Stimulated activated CD8-positive, alpha-beta memory T cell treated with anti-CD3 and anti-CD28 coated beads, Interleukin-7, amount 100 ng/mL, for 24 hours (primary cell): ENCODE measurements around the gene AP2A2.
"Not testable (repeated sequence)": the region's sequence is repeated elsewhere in the genome, so short reads cannot be mapped to it uniquely, and the experiment has no call there.

Source experiments
- DNase-seq: peaks from one replicate; pipeline ENCODE4 v3.0.0-alpha.2; 2020; ENCODE audit warnings: low read depth

AP2A2 gene

DNA sequence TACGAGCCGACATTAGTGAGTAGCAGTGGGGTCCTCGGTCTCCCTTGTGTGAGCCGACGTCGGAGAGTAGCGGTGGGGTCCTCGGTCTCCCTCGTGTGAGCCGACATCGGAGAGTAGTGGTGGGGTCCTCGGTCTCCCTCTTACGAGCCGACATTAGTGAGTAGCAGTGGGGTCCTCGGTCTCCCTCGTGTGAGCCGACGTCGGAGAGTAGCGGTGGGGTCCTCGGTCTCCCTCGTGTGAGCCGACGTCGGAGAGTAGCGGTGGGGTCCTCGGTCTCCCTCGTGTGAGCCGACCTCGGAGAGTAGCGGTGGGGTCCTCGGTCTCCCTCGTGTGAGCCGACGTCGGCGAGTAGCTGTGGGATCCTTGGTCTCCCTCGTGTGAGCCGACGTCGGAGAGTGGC lies 49.7 kb downstream of the AP2A2 start:
- DNase-seq, result not testable (repeated sequence)

DNA sequence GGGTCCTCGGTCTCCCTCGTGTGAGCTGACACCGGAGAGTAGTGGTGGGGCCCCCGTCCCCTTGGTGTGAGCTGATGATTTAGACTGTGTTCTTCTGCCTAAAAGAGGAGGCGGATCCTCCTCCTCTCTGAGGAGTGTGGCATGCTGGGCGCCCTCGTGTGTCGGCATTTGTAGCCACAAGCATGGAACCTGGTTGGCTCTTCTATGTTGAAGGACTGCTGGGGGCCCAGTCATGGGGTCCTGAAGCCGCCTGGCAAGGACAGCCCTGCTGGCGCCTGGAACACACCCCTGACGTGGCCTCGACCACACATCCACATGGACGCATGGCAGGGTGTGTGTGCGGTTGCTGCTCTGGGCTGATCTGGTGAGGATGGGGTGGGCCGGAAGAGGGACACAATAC lies 50.2 kb downstream of the AP2A2 start:
- DNase-seq, result no peak

DNA sequence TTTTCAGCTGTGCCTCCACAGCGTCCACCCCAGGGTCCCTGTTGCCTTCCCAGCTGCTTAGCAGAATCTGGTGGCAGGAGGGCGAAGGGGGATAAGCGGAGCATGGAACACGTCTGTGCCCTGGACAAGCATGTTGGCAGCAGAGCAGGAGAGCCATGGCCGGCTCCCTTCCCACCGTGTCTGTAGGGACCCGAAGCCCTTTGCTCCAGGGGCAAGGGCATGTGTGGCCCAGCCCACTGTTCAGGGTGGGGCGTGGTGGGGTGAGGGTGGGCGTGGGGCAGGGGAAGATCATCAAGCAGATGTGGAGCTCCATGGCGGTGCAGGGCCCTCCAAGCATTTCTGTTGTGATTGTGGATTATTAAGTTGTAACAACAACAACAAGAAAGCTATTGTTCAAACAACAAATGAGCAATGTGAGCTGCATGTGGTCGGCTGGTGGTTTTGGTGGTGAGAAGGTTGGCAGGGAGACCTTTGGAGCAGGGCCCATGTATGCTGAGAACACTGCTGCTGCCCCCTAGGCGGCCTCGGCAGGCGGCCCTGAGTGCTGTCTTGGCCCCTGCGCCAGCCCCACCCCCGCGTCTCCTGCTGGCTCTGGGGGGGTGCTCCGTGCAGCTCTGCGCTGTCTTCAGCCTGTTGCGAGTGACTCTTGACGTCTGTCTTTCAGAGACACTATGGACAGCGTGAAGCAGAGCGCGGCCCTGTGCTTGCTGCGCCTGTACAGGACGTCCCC lies 50.9 kb downstream of the AP2A2 start:
- DNase-seq, result no peak

DNA sequence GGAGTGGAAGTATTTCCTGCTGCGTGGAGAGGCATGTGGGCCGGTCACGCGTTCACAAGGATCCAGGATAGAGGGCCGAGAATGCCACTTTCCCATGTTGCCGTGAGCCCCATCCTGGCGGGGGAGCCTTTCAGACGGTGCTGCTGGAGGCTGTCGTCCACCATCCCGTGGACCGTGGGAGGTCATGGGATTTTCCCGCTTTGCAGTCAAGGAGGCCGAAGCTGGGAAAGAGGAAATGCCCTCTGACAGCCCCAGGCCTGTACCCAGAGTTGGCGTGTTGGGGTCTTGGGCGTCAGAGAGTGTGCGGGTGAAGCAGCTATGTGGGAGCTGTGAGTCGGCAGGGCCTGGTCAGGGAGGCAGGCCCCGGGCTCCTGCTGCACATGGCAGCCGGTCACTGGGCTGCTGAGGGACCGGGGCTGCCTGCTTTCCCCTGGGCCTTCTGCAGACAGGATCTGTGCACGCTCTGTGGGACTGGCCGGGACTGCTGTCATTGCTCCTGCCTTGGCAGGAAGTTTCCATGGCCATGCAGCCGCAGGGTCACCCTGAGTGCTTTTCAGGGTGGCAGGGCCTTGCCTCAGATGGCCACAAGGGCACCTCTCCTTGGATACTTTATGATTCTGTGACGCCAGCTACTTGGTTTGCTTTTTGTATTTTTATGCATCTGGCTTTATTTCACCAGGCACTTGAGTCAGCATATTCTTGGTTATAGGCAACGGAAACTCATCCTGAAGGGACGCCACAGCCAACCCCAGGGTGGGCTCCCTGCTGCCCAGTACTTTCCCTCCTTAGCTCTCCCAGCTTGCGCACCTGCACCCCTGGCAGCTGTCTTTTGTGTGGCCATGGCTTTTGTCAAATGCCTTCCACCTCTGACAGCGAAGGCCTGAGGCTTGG lies 52.4 kb downstream of the AP2A2 start:
- no peak for DNase-seq

DNA sequence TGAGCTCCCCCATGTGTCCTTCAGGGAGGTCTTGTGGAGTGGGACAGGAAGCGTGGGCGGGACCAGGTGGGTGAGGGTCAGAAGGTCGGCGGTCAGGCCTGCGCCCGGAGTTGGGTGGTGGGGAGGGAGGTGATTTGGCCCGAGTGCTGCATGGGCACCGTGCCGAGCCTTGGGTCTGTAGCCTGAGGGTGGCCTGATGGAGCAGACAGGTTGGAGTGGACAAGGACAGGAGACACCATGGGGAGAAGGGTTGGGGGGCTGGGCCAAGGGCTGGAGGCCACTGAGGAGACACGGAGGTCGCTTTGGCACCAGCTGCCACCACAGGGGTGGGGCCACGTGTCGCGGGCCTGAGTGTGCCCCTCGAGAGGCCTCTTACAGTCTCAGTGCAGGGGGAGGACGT lies 53.1 kb downstream of the AP2A2 start:
- no peak for DNase-seq

DNA sequence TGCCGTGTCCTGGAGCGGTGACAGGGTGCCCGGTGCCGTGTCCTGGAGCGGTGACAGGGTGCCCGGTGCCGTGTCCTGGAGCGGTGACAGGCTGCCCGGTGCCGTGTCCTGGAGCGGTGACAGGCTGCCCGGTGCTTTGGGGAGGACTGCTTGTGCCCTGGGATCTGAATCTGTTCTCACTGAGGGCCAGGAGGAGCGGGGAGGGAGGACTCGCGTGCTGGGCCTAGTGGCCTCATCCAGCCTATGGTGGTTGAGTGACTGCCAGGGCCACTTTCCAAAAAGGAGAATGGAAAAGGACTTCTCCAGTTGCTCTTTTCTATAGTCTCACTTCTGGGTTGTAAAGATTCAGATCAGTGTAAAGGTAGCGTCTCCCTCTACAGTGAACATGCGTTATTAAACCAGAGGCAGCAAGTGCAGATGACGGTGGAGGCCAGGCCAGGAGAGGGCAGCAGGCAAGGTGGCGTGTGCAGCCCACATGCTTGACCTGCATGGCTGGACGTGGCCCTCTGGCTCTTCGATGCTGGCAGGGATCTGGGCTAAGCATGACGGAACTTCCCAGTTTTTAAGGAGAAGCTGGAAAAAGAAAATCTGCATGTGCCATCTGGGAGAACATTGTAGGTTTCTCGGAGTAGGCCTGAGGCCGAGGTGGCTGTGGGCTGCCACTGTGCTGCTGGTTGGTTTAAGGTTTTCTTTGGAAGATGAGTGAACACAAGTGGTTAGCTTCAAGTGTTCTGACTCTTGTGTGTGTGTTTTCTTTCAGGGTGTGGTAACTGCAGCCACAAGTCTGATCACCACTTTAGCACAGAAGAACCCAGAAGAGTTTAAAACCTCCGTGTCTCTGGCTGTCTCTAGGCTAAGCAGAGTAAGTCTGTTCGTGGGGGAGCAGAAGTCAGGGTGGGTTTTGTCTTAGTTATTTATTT lies 55.0 kb downstream of the AP2A2 start:
- no peak for DNase-seq

DNA sequence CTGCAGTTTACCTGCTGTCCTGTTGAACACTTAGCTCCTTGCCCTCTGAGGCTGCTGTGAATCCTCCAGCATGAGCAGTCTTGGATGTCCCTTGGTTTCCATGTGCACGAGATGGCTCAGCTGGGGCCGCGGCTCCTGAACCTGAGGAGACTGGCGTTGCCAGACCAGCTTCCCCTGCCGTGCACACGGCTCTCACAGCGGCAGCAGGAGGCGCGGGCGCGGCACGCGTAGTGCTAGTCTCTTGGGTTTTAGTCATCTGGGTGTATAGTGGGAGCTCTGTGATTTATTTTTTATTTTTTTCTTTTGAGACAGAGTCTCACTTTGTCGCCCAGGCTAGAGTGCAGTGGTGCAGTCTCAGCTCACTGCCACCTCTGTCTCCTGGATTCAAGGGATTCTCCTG lies 56.1 kb downstream of the AP2A2 start:
- DNase-seq, result no peak

DNA sequence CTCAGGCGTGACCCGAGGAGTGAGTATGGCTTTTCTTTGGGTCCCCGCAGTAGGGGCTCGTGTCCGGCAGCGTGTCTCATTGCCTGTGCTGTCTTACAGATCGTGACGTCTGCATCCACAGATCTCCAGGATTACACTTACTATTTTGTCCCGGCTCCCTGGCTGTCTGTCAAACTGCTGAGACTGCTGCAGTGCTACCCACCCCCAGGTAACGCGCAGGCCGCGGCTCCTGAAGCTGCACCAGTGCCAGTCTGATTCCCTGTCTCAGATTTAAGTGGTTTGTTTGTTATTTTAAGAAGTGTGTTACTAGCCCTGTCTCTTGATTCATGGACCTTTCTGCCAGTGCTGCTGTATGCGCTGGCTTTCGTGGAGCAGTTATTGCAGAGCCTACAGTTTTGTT lies 58.9 kb downstream of the AP2A2 start:
- no peak for DNase-seq

DNA sequence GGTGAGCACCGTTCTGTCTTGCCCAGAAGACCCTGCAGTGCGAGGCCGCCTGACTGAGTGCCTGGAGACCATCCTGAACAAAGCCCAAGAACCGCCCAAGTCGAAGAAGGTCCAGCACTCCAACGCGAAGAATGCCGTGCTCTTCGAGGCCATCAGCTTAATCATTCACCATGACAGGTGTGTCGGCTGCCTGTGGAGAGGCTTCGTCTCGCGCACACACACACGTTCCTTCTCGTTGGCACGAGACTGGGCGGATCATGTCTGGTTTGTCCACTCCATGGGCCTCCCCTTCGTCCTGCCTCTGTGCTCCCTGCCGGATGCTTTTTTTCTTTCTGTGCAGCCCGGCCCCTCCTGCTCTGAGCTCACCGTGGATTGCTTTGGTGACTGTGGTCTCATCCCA lies 59.7 kb downstream of the AP2A2 start:
- DNase-seq, result no peak

DNA sequence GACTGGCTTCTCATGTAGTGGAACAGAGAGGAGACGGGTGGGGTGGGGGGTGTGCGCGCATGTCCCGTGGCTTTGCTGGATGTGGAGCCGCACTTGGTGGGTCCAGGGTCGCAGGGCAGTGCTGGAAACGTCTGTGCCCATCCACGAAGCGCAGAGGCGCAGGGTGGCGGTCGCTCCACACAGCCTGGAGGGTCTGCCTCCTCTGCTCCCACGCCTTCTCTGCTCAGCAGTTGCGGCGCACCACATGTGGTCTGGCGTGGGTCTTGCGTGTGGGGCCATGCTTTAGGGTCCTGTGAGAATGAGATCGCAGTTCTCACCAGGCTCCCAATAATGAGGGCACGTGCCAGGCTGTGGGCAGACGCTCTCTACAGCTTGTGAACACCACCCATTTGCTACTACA lies 60.2 kb downstream of the AP2A2 start:
- DNase-seq, result no peak

DNA sequence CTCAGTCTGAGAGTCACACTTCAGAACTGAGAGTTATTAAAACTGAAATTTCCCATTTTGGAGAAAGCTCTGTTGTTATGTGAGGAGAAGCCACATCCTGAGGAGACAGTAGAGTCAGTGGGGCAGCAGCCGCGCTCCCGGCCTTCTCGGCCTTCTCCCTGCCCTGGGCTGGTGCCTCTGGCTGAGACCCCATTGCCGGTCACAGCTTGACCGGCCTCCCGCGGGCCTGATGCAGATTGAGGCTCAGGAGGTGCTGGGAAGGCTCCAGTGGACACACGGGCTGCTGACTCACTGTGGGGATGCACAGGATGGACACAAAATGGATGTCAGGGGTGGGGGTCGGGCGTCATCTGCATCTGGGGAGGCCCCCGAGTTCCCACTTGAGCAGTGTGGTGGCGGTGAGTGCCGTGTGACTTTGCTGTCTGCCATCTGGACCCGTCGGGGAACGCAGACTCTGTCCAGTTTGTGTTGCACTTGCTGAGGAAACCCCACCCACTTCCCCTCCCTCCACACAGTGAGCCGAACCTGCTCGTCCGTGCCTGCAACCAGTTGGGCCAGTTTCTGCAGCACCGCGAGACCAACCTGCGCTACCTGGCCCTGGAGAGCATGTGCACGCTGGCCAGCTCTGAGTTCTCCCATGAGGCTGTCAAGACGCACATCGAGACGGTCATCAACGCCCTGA lies 60.7 kb downstream of the AP2A2 start:
- DNase-seq, result no peak

DNA sequence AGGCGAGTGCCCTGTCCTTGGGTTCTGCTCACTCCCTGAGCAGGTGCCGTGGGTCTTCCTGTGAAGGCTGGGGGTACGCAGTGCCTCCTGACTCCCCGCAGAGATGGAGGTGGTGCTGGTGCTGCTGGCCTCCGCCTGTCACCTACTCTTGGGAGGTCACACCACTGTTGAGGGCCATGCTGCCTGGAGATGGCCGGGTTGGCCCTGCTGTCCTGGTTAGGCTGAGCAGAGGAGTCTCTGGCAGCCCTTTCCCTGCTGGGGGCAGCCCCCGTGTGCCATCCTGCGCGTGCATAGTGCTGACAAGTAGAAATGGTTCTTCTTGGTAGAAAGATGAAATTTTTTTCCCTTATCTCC lies 61.3 kb downstream of the AP2A2 start:
- DNase-seq, result no peak

DNA sequence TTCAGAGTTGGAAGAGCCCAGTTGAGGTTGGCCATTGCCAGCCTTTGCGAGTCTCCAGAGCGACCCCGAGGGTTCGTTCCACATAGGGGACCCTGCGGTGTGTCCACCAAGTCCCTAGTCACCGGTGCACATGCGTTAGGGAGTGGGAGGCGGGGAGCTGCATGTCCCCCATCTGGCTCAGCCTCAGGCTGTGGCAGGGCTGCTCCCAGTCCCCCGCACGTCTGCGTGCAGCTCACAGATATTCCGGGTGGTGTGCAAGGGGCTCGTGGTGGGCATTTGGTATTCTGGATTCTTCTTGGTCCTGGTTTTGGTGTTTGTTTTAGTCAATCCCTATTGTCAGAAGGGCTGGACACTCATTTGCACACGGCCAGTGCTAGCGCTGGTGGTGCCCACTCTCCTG lies 62.0 kb downstream of the AP2A2 start:
- DNase-seq, result no peak

DNA sequence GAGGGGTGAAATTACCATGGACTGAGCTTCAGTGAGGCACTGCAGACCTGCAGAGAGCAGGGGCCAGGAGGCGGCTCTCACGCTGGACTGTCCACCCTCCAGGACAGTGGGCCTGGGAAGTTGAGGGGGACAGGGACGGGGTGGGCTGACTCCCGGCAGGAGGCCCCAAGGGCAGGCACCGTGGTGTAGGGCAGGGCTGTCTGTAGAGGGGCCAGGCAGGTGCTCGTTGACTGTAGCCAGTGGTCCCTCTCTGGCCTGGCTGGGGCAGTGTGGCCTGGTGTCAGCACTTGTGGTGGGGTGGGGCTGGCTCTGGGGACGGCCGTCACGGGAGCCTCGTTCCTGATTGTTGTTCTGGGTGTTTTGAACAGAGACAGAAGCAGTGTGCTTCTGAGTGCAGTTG lies 64.4 kb downstream of the AP2A2 start:
- no peak for DNase-seq

DNA sequence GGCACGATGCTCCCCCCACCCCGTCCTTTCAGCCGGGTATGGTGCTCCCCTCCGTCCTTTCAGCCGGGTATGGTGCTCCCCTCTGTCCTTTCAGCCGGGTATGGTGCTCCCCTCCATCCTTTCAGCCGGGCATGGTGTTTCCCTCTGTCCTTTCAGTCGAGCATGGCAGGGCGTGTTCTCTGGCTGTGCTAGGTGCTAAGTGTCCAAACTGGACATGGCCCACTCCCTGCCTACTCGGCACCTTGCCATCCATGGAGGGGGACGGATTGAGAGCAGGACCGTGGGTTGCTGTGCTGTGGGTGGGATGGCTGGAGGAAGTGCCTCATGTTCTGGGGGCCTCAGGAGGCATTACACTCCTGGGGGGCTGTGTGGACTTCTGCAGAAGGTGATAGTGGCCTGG lies 65.4 kb downstream of the AP2A2 start:
- DNase-seq, result no peak

DNA sequence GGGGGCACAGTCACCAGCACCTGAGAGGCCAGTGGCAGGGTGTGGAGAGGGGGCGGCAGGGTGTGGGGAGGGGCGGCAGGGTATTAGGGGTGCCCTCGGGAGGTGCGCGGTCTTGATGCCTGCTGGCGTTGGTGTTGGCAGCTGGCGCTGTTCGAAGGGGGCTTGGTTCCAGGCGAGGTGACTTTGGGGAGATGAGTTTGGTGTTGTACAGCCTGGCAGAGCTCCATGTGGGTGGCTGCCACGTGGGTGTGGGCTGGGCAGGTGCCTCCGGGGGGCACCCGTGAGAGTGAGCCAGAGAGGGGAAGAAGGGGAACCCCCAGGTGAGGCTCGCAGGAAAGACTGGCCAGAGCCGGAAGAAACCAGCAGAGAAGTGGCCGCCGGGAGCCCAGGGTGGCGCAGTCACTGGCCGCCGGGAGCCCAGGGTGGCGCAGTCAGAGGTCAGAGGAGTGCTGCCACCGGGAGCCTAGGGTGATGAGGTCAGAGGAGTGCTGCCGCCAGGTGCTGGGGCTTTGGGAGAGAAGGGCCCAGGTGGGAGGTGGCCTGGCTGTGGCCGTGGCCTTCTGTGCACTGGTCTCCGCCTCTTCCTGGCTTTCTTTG lies 66.1 kb downstream of the AP2A2 start:
- DNase-seq, result no peak

DNA sequence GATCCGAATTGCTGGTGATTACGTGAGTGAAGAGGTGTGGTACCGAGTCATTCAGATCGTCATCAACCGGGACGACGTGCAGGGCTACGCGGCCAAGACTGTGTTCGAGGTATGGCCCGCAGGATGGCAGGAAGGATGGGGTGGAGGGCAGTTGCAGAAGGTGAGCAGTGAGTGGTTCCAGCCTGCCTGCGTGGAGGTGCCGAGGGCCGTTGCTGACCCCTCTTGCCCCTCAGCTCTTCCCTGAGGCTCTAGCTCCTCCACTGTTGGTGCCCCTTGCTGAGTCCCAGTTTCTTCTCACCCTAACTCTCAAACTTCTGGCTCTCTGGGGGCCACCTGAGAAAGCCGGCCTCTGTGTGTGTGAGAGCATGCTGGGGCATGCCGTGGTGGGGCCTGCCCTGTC lies 66.9 kb downstream of the AP2A2 start:
- no peak for DNase-seq

DNA sequence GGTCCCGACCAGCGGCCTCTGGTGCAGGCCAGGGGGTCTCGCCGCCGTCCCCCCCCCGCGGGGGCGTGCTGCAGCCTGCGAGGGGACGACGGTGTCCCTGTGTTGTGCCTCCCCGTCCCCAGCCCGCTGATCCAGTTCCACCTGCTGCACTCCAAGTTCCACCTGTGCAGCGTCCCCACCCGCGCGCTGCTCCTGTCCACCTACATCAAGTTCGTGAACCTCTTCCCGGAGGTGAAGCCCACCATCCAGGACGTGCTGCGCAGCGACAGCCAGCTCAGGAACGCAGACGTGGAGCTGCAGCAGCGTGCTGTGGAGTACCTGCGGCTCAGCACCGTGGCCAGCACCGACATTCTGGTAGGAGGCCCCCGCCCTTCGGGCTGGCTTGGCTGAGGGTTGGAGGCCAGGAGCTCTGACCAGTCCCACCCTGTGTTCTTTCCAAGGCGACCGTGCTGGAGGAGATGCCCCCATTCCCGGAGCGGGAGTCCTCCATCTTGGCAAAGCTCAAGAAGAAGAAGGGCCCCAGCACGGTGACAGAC lies 68.0 kb downstream of the AP2A2 start:
- no peak for DNase-seq

DNA sequence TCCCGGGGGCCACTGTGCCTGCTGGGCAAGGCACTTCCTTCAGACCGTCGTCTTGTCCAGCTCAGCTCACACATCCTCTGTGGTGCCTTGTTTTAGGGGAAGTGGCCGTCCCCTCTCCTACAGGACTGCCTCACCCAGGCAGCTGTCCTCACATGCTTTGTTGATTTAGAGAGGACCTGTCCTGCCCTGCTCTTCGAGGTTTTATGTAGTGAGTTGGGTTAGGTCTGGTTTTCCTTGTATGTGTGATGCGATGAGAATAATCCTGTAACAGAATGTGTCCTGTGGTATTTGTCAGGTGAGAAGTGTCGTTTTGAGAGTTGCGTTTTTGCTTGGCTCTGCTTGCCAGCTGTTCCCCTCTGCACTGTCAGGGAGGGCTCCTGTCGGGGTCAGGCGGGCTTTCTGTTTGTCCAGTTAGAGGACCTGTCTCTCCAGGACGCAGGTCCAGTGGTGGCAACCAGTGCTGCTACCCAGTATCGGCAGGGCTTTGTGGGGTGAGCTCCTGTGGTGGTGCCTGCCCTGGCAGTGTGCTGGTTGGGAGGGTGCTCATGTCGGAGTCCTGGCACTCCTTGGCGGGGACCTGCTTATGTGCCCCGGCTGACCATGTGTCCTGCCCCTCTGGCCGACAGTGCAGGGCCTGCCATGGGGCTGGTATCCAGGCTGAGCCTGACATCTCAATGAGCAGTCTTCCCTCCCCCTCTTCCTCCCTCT lies 69.5 kb downstream of the AP2A2 start:
- DNase-seq, result no peak

DNA sequence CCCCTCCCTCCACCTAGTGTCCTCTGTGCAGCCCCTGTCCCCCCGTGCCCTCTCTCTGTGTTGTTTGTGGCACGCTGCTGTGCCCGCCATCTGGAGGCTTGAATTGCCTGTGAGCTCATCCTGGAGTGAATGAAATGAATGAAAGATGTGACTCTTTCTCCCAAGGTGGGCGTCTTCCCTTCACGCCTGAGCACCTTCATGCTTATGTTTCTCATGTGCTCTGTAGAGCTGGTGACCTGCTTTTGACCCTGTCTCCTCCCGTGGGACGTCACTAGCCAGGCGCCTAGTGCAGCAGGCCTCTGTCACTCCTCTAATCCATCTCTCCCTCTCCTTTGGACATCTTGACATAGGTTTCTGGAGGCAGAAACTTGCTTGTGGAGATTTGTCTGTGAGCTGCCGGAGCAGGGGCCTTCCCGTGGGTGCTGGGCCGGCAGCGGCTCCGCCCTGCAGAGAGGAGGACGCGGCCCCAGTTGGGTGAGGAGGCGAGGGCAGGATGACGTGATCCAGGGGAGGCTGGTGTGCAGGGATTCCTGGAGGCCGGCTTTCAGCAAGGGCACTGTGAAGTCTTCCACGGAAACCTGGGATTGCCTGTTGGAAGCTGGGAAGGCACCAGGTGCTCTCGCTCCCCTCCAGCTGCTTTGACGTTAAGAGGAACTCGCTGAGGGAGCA lies 70.2 kb downstream of the AP2A2 start:
- no peak for DNase-seq
